HCT116 (cell line): ENCODE data around the gene CSNK2A1.

Experiments
- ATF3 ChIP-seq: IDR thresholded peaks from 2 replicates; pipeline ENCODE4 v1.6.1; 2012
- CBX3 ChIP-seq: IDR thresholded peaks from 2 replicates; pipeline ENCODE4 v1.6.1; 2012; ENCODE audit warnings: low read depth
- CTCF ChIP-seq, 3 experiments: fragments of 200-600 bp in 1 of 3; sonication (generic) in 1 of 3; IDR thresholded peaks in 2 of 3; conservative IDR thresholded peaks in 1 of 3; 2 replicates each; pipeline ENCODE4 v1.5.1; 2012 to 2017; ENCODE audit warnings: low read depth in 2 of 3, low read length in 2 of 3, antibody characterized with exemption in 1 of 3, borderline replicate concordance in 1 of 3, control low read depth in 1 of 3, mild to moderate bottlenecking in 1 of 3, mixed read lengths in 1 of 3, mixed run types in 1 of 3, moderate library complexity in 1 of 3; ENCODE audit not compliant: insufficient read depth in 1 of 3
- ELF1 ChIP-seq: IDR thresholded peaks from 2 replicates; pipeline ENCODE4 v1.6.1; 2012; ENCODE audit warnings: low read depth, borderline replicate concordance
- EZH2 ChIP-seq: fragments of 200-600 bp; sonication (generic); IDR thresholded peaks from 2 replicates; pipeline ENCODE4 v1.6.1; 2017; ENCODE audit warnings: antibody characterized with exemption, mixed run types
- POLR2A ChIP-seq: IDR thresholded peaks from 2 replicates; pipeline ENCODE4 v1.7.0; 2011; ENCODE audit warnings: borderline replicate concordance; ENCODE audit not compliant: insufficient read depth, insufficient read length; ENCODE audit errors: extremely low read depth
- SP1 ChIP-seq: IDR thresholded peaks from 2 replicates; pipeline ENCODE4 v1.6.1; 2012; ENCODE audit warnings: low read depth
- TCF7L2 ChIP-seq: IDR thresholded peaks from 2 replicates; pipeline ENCODE4 v1.7.0; 2011; ENCODE audit warnings: borderline replicate concordance, inconsistent platforms; ENCODE audit not compliant: insufficient read depth, insufficient read length; ENCODE audit errors: extremely low read depth
- ZFX ChIP-seq: fragments of 450-650 bp; IDR thresholded peaks from 2 replicates; pipeline ENCODE4 v1.6.1; 2017
- TF ChIP-seq, protein P1 (sequence below): IDR thresholded peaks from 2 replicates; pipeline ENCODE4 v1.6.1; 2011; ENCODE audit warnings: mild to moderate bottlenecking, low read length, moderate library complexity; ENCODE audit not compliant: insufficient replicate concordance; ENCODE audit errors: extremely low read depth
- TF ChIP-seq, protein P2 (sequence below): IDR thresholded peaks from 2 replicates; pipeline ENCODE4 v1.6.1; 2012; ENCODE audit warnings: low read depth

- TF ChIP-seq CTCF (IDR thresholded peaks at IDR 0.05 in 2 of 3, conservative IDR thresholded peaks at IDR 0.05 in 1 of 3; ENCODE audit: borderline replicate concordance in 1 of 3, insufficient read depth in 1 of 3, low read depth in 2 of 3, low read length in 2 of 3) (no peak), ATF3 (no peak), ZFX (no peak), EZH2 (no peak), POLR2A (no peak), ELF1 (no peak), TCF7L2 (no peak), SP1 (no peak), CBX3 (no peak)
- TF ChIP-seq, protein P1, sequence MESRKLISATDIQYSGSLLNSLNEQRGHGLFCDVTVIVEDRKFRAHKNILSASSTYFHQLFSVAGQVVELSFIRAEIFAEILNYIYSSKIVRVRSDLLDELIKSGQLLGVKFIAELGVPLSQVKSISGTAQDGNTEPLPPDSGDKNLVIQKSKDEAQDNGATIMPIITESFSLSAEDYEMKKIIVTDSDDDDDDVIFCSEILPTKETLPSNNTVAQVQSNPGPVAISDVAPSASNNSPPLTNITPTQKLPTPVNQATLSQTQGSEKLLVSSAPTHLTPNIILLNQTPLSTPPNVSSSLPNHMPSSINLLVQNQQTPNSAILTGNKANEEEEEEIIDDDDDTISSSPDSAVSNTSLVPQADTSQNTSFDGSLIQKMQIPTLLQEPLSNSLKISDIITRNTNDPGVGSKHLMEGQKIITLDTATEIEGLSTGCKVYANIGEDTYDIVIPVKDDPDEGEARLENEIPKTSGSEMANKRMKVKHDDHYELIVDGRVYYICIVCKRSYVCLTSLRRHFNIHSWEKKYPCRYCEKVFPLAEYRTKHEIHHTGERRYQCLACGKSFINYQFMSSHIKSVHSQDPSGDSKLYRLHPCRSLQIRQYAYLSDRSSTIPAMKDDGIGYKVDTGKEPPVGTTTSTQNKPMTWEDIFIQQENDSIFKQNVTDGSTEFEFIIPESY, result no peak
- TF ChIP-seq, protein P2, sequence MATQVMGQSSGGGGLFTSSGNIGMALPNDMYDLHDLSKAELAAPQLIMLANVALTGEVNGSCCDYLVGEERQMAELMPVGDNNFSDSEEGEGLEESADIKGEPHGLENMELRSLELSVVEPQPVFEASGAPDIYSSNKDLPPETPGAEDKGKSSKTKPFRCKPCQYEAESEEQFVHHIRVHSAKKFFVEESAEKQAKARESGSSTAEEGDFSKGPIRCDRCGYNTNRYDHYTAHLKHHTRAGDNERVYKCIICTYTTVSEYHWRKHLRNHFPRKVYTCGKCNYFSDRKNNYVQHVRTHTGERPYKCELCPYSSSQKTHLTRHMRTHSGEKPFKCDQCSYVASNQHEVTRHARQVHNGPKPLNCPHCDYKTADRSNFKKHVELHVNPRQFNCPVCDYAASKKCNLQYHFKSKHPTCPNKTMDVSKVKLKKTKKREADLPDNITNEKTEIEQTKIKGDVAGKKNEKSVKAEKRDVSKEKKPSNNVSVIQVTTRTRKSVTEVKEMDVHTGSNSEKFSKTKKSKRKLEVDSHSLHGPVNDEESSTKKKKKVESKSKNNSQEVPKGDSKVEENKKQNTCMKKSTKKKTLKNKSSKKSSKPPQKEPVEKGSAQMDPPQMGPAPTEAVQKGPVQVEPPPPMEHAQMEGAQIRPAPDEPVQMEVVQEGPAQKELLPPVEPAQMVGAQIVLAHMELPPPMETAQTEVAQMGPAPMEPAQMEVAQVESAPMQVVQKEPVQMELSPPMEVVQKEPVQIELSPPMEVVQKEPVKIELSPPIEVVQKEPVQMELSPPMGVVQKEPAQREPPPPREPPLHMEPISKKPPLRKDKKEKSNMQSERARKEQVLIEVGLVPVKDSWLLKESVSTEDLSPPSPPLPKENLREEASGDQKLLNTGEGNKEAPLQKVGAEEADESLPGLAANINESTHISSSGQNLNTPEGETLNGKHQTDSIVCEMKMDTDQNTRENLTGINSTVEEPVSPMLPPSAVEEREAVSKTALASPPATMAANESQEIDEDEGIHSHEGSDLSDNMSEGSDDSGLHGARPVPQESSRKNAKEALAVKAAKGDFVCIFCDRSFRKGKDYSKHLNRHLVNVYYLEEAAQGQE, result no peak
These were observed 10.1 kb downstream of the CSNK2A1 start for GRCh38 chr20:533526-533925.
